Adipocyte (in vitro differentiated cells): ENCODE measurements around the gene TRUB1.

ENCODE experiments used
- DNase-seq: peaks from one replicate; pipeline ENCODE4 v3.0.0-alpha.2; 2015; ENCODE audit warnings: low read depth
- H3K27me3 ChIP-seq: replicated peaks from 2 replicates; pipeline ENCODE4 v1.7.0; 2013; ENCODE audit warnings: mild to moderate bottlenecking, low read length, moderate library complexity; ENCODE audit not compliant: control insufficient read depth, insufficient read depth
- H3K36me3 ChIP-seq: 2 replicates; pipeline ENCODE4 v1.7.0; 2013; ENCODE audit warnings: low read length, mild to moderate bottlenecking, moderate library complexity; ENCODE audit not compliant: control insufficient read depth, insufficient read depth, severe bottlenecking
- H3K4me1 ChIP-seq: 2 replicates; pipeline ENCODE4 v1.7.0; 2013; ENCODE audit warnings: mild to moderate bottlenecking, low read length, moderate library complexity; ENCODE audit not compliant: control insufficient read depth, insufficient read depth
- H3K4me3 ChIP-seq: 2 replicates; pipeline ENCODE4 v1.7.0; 2013; ENCODE audit warnings: mild to moderate bottlenecking, low read length, moderate library complexity
- H3K9ac ChIP-seq: 2 replicates; pipeline ENCODE4 v1.7.0; 2013; ENCODE audit warnings: mild to moderate bottlenecking, low read length, moderate library complexity
- H3K9me3 ChIP-seq: 2 replicates; pipeline ENCODE4 v1.7.0; 2013; ENCODE audit warnings: mild to moderate bottlenecking, low read length, moderate library complexity; ENCODE audit not compliant: control insufficient read depth

Gene TRUB1

GRCh38 chr10:114975091-114975490, 37.1 kb downstream of the TRUB1 start:
- DNase-seq: no peak
- H3K27me3 ChIP-seq: no peaks in the 10 kb centered on the region
- peaks cover 32% of the 10 kb centered on the region for H3K36me3 ChIP-seq

GRCh38 chr10:114982989-114983388, 45.0 kb downstream of the TRUB1 start:
- peak overlapping the region; percentile 33 for H3K4me3 ChIP-seq
- no peaks in the 10 kb centered on the region for H3K4me1 ChIP-seq
- H3K9ac ChIP-seq: no peak overlapping the region
- no peak for DNase-seq
- peaks cover 40% of the 10 kb centered on the region for H3K36me3 ChIP-seq
- H3K9me3 ChIP-seq: peaks cover 54% of the 10 kb centered on the region
- no peaks in the 10 kb centered on the region for H3K27me3 ChIP-seq

More at GRCh38 chr10:114975091-114975490, 37.1 kb downstream of the TRUB1 start:
- no peak overlapping the region for H3K9ac ChIP-seq
- H3K9me3 ChIP-seq: no peaks in the 10 kb centered on the region
- no peak overlapping the region for H3K4me3 ChIP-seq
- no peaks in the 10 kb centered on the region for H3K4me1 ChIP-seq

GRCh38 chr10:114987995-114988394, 50.0 kb downstream of the TRUB1 start:
- Histone ChIP-seq H3K4me1 (no peaks in the 10 kb centered on the region), H3K27me3 (no peaks in the 10 kb centered on the region), H3K9me3 (peaks cover 37% of the 10 kb centered on the region), H3K9ac (no peak overlapping the region), H3K4me3 (no peak overlapping the region), H3K36me3 (peaks cover 29% of the 10 kb centered on the region)
- peak; percentile 39 for DNase-seq

GRCh38 chr10:114990586-114990985, 52.6 kb downstream of the TRUB1 start:
- Histone ChIP-seq H3K27me3 (no peaks in the 10 kb centered on the region), H3K4me3 (no peak overlapping the region), H3K9ac (no peak overlapping the region), H3K4me1 (peaks cover 1% of the 10 kb centered on the region), H3K9me3 (peaks cover 11% of the 10 kb centered on the region), H3K36me3 (peaks cover 6% of the 10 kb centered on the region)
- DNase-seq: no peak

GRCh38 chr10:114990991-114991390, 53.0 kb downstream of the TRUB1 start:
- Histone ChIP-seq H3K9me3 (peaks cover 8% of the 10 kb centered on the region), H3K27me3 (no peaks in the 10 kb centered on the region), H3K36me3 (peaks cover 2% of the 10 kb centered on the region), H3K4me1 (peaks cover 4% of the 10 kb centered on the region), H3K9ac (no peak overlapping the region), H3K4me3 (no peak overlapping the region)
- no peak for DNase-seq

GRCh38 chr10:114992189-114992775, 54.3 kb downstream of the TRUB1 start:
- no peak overlapping the region for H3K4me3 ChIP-seq
- no peaks in the 10 kb centered on the region for H3K9me3 ChIP-seq
- H3K4me1 ChIP-seq: peaks cover 4% of the 10 kb centered on the region
- H3K27me3 ChIP-seq: no peaks in the 10 kb centered on the region
- H3K36me3 ChIP-seq: no peaks in the 10 kb centered on the region
- H3K9ac ChIP-seq: no peak overlapping the region
- no peak for DNase-seq

GRCh38 chr10:114995468-114996247, 57.7 kb downstream of the TRUB1 start:
- H3K27me3 ChIP-seq: no peaks in the 10 kb centered on the region
- H3K36me3 ChIP-seq: no peaks in the 10 kb centered on the region
- no peaks in the 10 kb centered on the region for H3K9me3 ChIP-seq
- DNase-seq: peak; percentile 50
- no peak overlapping the region for H3K9ac ChIP-seq
- peaks cover 4% of the 10 kb centered on the region for H3K4me1 ChIP-seq
- no peak overlapping the region for H3K4me3 ChIP-seq

- H3K4me1 ChIP-seq: peaks cover 11% of the 10 kb centered on the region
- no peaks in the 10 kb centered on the region for H3K9me3 ChIP-seq
- DNase-seq: peak; percentile 63
- H3K9ac ChIP-seq: no peak overlapping the region
- no peaks in the 10 kb centered on the region for H3K27me3 ChIP-seq
- no peaks in the 10 kb centered on the region for H3K36me3 ChIP-seq
- H3K4me3 ChIP-seq: no peak overlapping the region
Measured at GRCh38 chr10:114996542-114996941, 58.5 kb downstream of the TRUB1 start.

- Histone ChIP-seq H3K36me3 (no peaks in the 10 kb centered on the region), H3K4me3 (no peak overlapping the region), H3K27me3 (no peaks in the 10 kb centered on the region), H3K4me1 (peaks cover 17% of the 10 kb centered on the region), H3K9ac (no peak overlapping the region), H3K9me3 (no peaks in the 10 kb centered on the region)
- DNase-seq: no peak
Measured at GRCh38 chr10:114998993-114999392, 61.0 kb downstream of the TRUB1 start.

- Histone ChIP-seq H3K9me3 (no peaks in the 10 kb centered on the region), H3K27me3 (no peaks in the 10 kb centered on the region), H3K9ac (peak overlapping the region; percentile 37), H3K4me3 (peak overlapping the region; percentile 73), H3K4me1 (peaks cover 13% of the 10 kb centered on the region), H3K36me3 (no peaks in the 10 kb centered on the region)
- peak; percentile 36 for DNase-seq
Measured at GRCh38 chr10:115001506-115002381, 63.7 kb downstream of the TRUB1 start.

- no peaks in the 10 kb centered on the region for H3K9me3 ChIP-seq
Measured at GRCh38 chr10:115003396-115003795, 65.4 kb downstream of the TRUB1 start.

More at GRCh38 chr10:115003396-115003795, 65.4 kb downstream of the TRUB1 start:
- Histone ChIP-seq H3K27me3 (no peaks in the 10 kb centered on the region), H3K9ac (no peak overlapping the region), H3K4me3 (no peak overlapping the region), H3K4me1 (peaks cover 13% of the 10 kb centered on the region), H3K36me3 (no peaks in the 10 kb centered on the region)
- no peak for DNase-seq
